Osteoblast (primary cell): ENCODE measurements around the gene CCDC81. TPM values are rescaled to one million over a fixed set of nuclear protein-coding genes. Genes with fewer than 3 reads are reported as not detected.

Source experiments
- DNase-seq: peaks from one replicate; pipeline ENCODE4 v3.0.0; 2011; ENCODE audit warnings: low spot score, mixed read lengths; ENCODE audit not compliant: insufficient read length; ENCODE audit errors: missing footprints
- H2AFZ ChIP-seq: 2 replicates; pipeline ENCODE4 v1.6.0; 2011; ENCODE audit warnings: mild to moderate bottlenecking, low read length
- H3K27ac ChIP-seq: 2 replicates; pipeline ENCODE4 v1.5.1; 2011; ENCODE audit warnings: mild to moderate bottlenecking, low read depth, low read length, moderate library complexity
- H3K27me3 ChIP-seq: 2 replicates; pipeline ENCODE4 v1.6.0; 2012; ENCODE audit warnings: mild to moderate bottlenecking, control low read depth, inconsistent platforms, low read length, moderate library complexity; ENCODE audit not compliant: insufficient read depth
- H3K36me3 ChIP-seq: 2 replicates; pipeline ENCODE4 v1.5.1; 2011; ENCODE audit warnings: mild to moderate bottlenecking, low read length, control low read depth, moderate library complexity; ENCODE audit not compliant: insufficient read depth
- H3K4me1 ChIP-seq: 2 replicates; pipeline ENCODE4 v1.5.1; 2011; ENCODE audit warnings: mild to moderate bottlenecking, low read length, control low read depth, moderate library complexity; ENCODE audit not compliant: insufficient read depth
- H3K4me2 ChIP-seq: 2 replicates; pipeline ENCODE4 v1.6.0; 2011; ENCODE audit warnings: mild to moderate bottlenecking, low read length; ENCODE audit not compliant: insufficient read depth
- H3K4me3 ChIP-seq: fragments of 200-600 bp; sonication (generic); 3 replicates; pipeline ENCODE4 v1.5.1; 2012; ENCODE audit warnings: mild to moderate bottlenecking, low read length, inconsistent platforms; ENCODE audit not compliant: insufficient read depth
- H3K79me2 ChIP-seq: 2 replicates; pipeline ENCODE4 v1.6.0; 2012; ENCODE audit warnings: mild to moderate bottlenecking, low read length, control low read depth, inconsistent platforms; ENCODE audit not compliant: insufficient read depth
- H3K9me3 ChIP-seq: 2 replicates; pipeline ENCODE4 v1.5.1; 2011; ENCODE audit warnings: low read depth, low read length, control low read depth
- H4K20me1 ChIP-seq: 2 replicates; pipeline ENCODE4 v1.6.0; 2012; ENCODE audit warnings: mild to moderate bottlenecking, low read length, control low read depth; ENCODE audit not compliant: insufficient read depth
- CTCF ChIP-seq: IDR thresholded peaks from 2 replicates; pipeline ENCODE4 v1.5.1; 2011; ENCODE audit warnings: mild to moderate bottlenecking, low read depth, low read length, moderate library complexity; ENCODE audit errors: extremely low read depth
- total RNA-seq: library from RNA; depleted of rRNA; stranded (reverse); fragments of >200 nt; gene quantifications from 2 replicates; pipeline ENCODE4 v1.2.3, GENCODE V29; 2012

Gene CCDC81
- total RNA-seq, 1 donor, result 0.36 TPM

GRCh38 chr11:86463955-86464354 is 89.3 kb downstream of the CCDC81 start:
- no peaks in the 10 kb centered on the region for H3K9me3 ChIP-seq
- H2AFZ ChIP-seq, result no peak overlapping the region
- no peak overlapping the region for H3K4me2 ChIP-seq
- H3K27ac ChIP-seq, result no peak overlapping the region
- no peak for TF ChIP-seq CTCF
- DNase-seq, result no peak
- H3K36me3 ChIP-seq, result no peaks in the 10 kb centered on the region
- no peaks in the 10 kb centered on the region for H4K20me1 ChIP-seq
- H3K79me2 ChIP-seq, result no peaks in the 10 kb centered on the region
- H3K4me1 ChIP-seq, result peaks cover 21% of the 10 kb centered on the region
- H3K27me3 ChIP-seq, result no peaks in the 10 kb centered on the region
- H3K4me3 ChIP-seq, result no peak overlapping the region

- Histone ChIP-seq H4K20me1 (no peaks in the 10 kb centered on the region), H3K9me3 (no peaks in the 10 kb centered on the region), H3K79me2 (no peaks in the 10 kb centered on the region), H3K4me1 (peaks cover 14% of the 10 kb centered on the region), H3K27me3 (no peaks in the 10 kb centered on the region), H2AFZ (no peak overlapping the region), H3K4me3 (no peak overlapping the region), H3K27ac (no peak overlapping the region), H3K4me2 (no peak overlapping the region), H3K36me3 (no peaks in the 10 kb centered on the region)
- TF ChIP-seq CTCF, result no peak
- DNase-seq, result no peak
These were observed 90.0 kb downstream of the CCDC81 start for GRCh38 chr11:86464509-86465221.

DNA sequence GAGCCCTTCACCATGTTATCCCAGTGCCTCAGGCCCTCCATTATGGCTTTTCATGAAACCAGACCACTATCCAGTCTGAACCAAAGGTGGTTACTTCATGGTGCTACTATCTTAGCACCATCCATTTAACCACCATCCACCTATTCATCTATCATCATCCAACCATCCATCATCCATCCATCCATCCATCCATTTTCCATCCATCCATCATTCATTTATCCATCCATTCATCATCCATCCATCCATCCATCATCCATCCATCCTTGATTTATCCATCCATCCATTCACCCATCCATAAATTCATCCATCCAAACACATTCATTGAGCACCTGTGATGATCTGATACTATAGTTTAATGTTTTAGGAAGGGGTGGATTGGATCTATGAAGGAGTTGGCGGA is 93.5 kb downstream of the CCDC81 start:
- Histone ChIP-seq H3K9me3 (no peaks in the 10 kb centered on the region), H3K27ac (no peak overlapping the region), H3K27me3 (no peaks in the 10 kb centered on the region), H4K20me1 (no peaks in the 10 kb centered on the region), H2AFZ (no peak overlapping the region), H3K4me3 (no peak overlapping the region), H3K4me1 (no peaks in the 10 kb centered on the region), H3K36me3 (no peaks in the 10 kb centered on the region), H3K79me2 (no peaks in the 10 kb centered on the region), H3K4me2 (no peak overlapping the region)
- no peak for TF ChIP-seq CTCF
- no peak for DNase-seq

- no peak for DNase-seq
- TF ChIP-seq CTCF, result no peak
- H3K4me3 ChIP-seq, result no peak overlapping the region
- no peak overlapping the region for H2AFZ ChIP-seq
- no peaks in the 10 kb centered on the region for H3K9me3 ChIP-seq
- no peaks in the 10 kb centered on the region for H3K79me2 ChIP-seq
- H3K4me1 ChIP-seq, result peaks cover 6% of the 10 kb centered on the region
- no peak overlapping the region for H3K4me2 ChIP-seq
- H4K20me1 ChIP-seq, result no peaks in the 10 kb centered on the region
- no peaks in the 10 kb centered on the region for H3K27me3 ChIP-seq
- H3K36me3 ChIP-seq, result no peaks in the 10 kb centered on the region
- H3K27ac ChIP-seq, result no peak overlapping the region
These were observed 95.1 kb downstream of the CCDC81 start for GRCh38 chr11:86469491-86470388.
